ES-I3 (cell line): Measurements from ENCODE around the gene ALX1.
"Not testable (repeated sequence)": the region's sequence is repeated elsewhere in the genome, so short reads cannot be mapped to it uniquely, and the experiment has no call there.

Source experiments
- H3K36me3 ChIP-seq: 2 replicates; pipeline ENCODE4 v1.6.1; 2013; ENCODE audit warnings: mild to moderate bottlenecking, low read length, control low read depth, moderate library complexity; ENCODE audit not compliant: insufficient read depth
- H3K4me1 ChIP-seq: 2 replicates; pipeline ENCODE4 v1.6.1; 2013; ENCODE audit warnings: mild to moderate bottlenecking, control low read depth, low read length; ENCODE audit not compliant: insufficient read depth
- H3K9ac ChIP-seq: 2 replicates; pipeline ENCODE4 v1.6.1; 2013; ENCODE audit warnings: low read depth, mild to moderate bottlenecking, low read length, moderate library complexity
- H3K9me3 ChIP-seq: 2 replicates; pipeline ENCODE4 v1.6.1; 2013; ENCODE audit warnings: mild to moderate bottlenecking, low read length, moderate library complexity; ENCODE audit not compliant: control insufficient read depth, insufficient read depth

ALX1 gene

GRCh38 chr12:85279449-85280164, 413 bp upstream of the ALX1 start:
- Histone ChIP-seq H3K36me3 (no peaks in the 10 kb centered on the region), H3K9ac (peak overlapping the region; percentile 70), H3K9me3 (no peaks in the 10 kb centered on the region), H3K4me1 (no peaks in the 10 kb centered on the region)

GRCh38 chr12:85280984-85281630, 1.1 kb downstream of the ALX1 start:
- H3K36me3 ChIP-seq: no peaks in the 10 kb centered on the region
- H3K9ac ChIP-seq: peak overlapping the region; percentile 70
- H3K9me3 ChIP-seq: no peaks in the 10 kb centered on the region
- H3K4me1 ChIP-seq: no peaks in the 10 kb centered on the region

GRCh38 chr12:85281636-85282312, 1.8 kb downstream of the ALX1 start:
- H3K9me3 ChIP-seq: no peaks in the 10 kb centered on the region
- H3K9ac ChIP-seq: peak overlapping the region; percentile 70
- no peaks in the 10 kb centered on the region for H3K36me3 ChIP-seq
- H3K4me1 ChIP-seq: no peaks in the 10 kb centered on the region

- H3K9ac ChIP-seq: no peak overlapping the region
- no peaks in the 10 kb centered on the region for H3K36me3 ChIP-seq
- no peaks in the 10 kb centered on the region for H3K4me1 ChIP-seq
- no peaks in the 10 kb centered on the region for H3K9me3 ChIP-seq
Observed at GRCh38 chr12:85283560-85283959, 3.5 kb downstream of the ALX1 start.

GRCh38 chr12:85296362-85296761, 16.3 kb downstream of the ALX1 start:
- H3K36me3 ChIP-seq: no peaks in the 10 kb centered on the region
- no peak overlapping the region for H3K9ac ChIP-seq
- H3K4me1 ChIP-seq: no peaks in the 10 kb centered on the region
- no peaks in the 10 kb centered on the region for H3K9me3 ChIP-seq

GRCh38 chr12:85299053-85299452, 19.0 kb downstream of the ALX1 start:
- no peak overlapping the region for H3K9ac ChIP-seq
- H3K9me3 ChIP-seq: no peaks in the 10 kb centered on the region
- H3K4me1 ChIP-seq: no peaks in the 10 kb centered on the region
- no peaks in the 10 kb centered on the region for H3K36me3 ChIP-seq

GRCh38 chr12:85301051-85301450, 21.0 kb downstream of the ALX1 start:
- Histone ChIP-seq H3K9me3 (no peaks in the 10 kb centered on the region), H3K9ac (no peak overlapping the region), H3K36me3 (no peaks in the 10 kb centered on the region), H3K4me1 (no peaks in the 10 kb centered on the region)

GRCh38 chr12:85308374-85308773, 28.4 kb downstream of the ALX1 start:
- no peaks in the 10 kb centered on the region for H3K9me3 ChIP-seq
- H3K4me1 ChIP-seq: no peaks in the 10 kb centered on the region
- H3K9ac ChIP-seq: no peak overlapping the region
- no peaks in the 10 kb centered on the region for H3K36me3 ChIP-seq

- H3K4me1 ChIP-seq: no peaks in the 10 kb centered on the region
- H3K36me3 ChIP-seq: no peaks in the 10 kb centered on the region
- H3K9ac ChIP-seq: no peak overlapping the region
- H3K9me3 ChIP-seq: no peaks in the 10 kb centered on the region
Observed at GRCh38 chr12:85309125-85309566, 29.1 kb downstream of the ALX1 start.

- Histone ChIP-seq H3K36me3 (no peaks in the 10 kb centered on the region), H3K9me3 (no peaks in the 10 kb centered on the region), H3K9ac (no peak overlapping the region), H3K4me1 (no peaks in the 10 kb centered on the region)
Observed at GRCh38 chr12:85310025-85310424, 30.0 kb downstream of the ALX1 start.

GRCh38 chr12:85310456-85311076, 30.5 kb downstream of the ALX1 start:
- no peaks in the 10 kb centered on the region for H3K4me1 ChIP-seq
- no peak overlapping the region for H3K9ac ChIP-seq
- H3K36me3 ChIP-seq: no peaks in the 10 kb centered on the region
- no peaks in the 10 kb centered on the region for H3K9me3 ChIP-seq

GRCh38 chr12:85317866-85318636, 38.0 kb downstream of the ALX1 start:
- not testable (repeated sequence) for H3K36me3 ChIP-seq, H3K9me3 ChIP-seq, H3K4me1 ChIP-seq
- peak overlapping the region; percentile 38 for H3K9ac ChIP-seq

- Histone ChIP-seq H3K9ac (no peak overlapping the region), H3K9me3 (no peaks in the 10 kb centered on the region), H3K36me3 (no peaks in the 10 kb centered on the region; the same call in 1 of the 2 replicates), H3K4me1 (0 out of 2 replicates have a peak, but pooled peaks cover 3% of the 10 kb centered on the region)
Observed at GRCh38 chr12:85322715-85323114, 42.7 kb downstream of the ALX1 start.

- no peaks in the 10 kb centered on the region for H3K4me1 ChIP-seq
- H3K9ac ChIP-seq: no peak overlapping the region
- H3K9me3 ChIP-seq: no peaks in the 10 kb centered on the region
- no peaks in the 10 kb centered on the region; the same call in 1 of the 2 replicates for H3K36me3 ChIP-seq
Observed at GRCh38 chr12:85325442-85325841, 45.4 kb downstream of the ALX1 start.
